ENCODE measurements around the gene AMDHD2.

GRCh38 chr16:2493605-2494004 lies 26.6 kb upstream of the AMDHD2 start:
- no peak for TF ChIP-seq CTCF (IDR thresholded peaks at IDR 0.05)
- TF ChIP-seq POLR2A (IDR thresholded peaks at IDR 0.05): no peak
